ENCODE measurements around the gene GABBR2. TPM values are rescaled to one million over a fixed set of nuclear protein-coding genes. Genes with fewer than 3 reads are reported as not detected.
A peak's percentile ranks its signal among the peaks of the same experiment; 100 is the strongest.

GABBR2 gene
- total and polyA plus RNA-seq, 9 of the 15 experiments (the other 6 are each of a cell fraction or from before 2014, with no cell fraction given): 0.15 to 1.9 (median 0.32) TPM

DNA sequence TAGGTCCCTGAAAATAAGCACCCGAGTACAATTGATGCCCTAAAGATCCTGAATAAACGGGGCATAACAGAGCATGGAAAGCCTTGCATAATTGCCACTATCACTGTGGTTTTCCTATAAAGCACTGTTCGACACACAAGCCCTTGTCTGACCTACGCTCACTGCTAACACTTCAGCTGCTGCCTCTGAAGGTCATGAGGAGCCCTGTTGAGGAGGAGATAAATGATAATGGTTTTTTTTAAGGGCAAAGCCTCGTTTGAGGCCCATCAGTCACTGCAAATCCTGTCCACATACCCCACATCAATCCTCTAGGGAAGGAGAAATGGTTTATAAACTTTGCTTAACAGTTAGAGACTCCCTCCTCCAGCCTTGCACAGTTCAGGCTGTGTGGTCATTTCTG, 35.1 kb downstream of the GABBR2 start:
- H3K9me1 ChIP-seq (ENCODE audit: control insufficient read depth, insufficient read depth, low read length): no peaks in the 10 kb centered on the region
- H3K4me1 ChIP-seq (replicated peaks in 1 of 2; ENCODE audit: control insufficient read depth in 2 of 2, insufficient read depth in 2 of 2, low read length in 2 of 2): no peaks in the 10 kb centered on the region
- H3K9me3 ChIP-seq (replicated peaks; ENCODE audit: control insufficient read depth, insufficient read depth, low read depth, low read length): no peaks in the 10 kb centered on the region; the same call in 1 of the 2 replicates
- peak; percentile 78; the same call in 1 of the 2 replicates for TF ChIP-seq ESRRA (IDR thresholded peaks at IDR 0.05; ENCODE audit: borderline replicate concordance, low read depth)
- no peak for TF ChIP-seq HOXB6 (CRISPR knock-in tag; IDR thresholded peaks at IDR 0.05; ENCODE audit: borderline replicate concordance)
- intact Hi-C loops (cut with micrococcal nuclease): no loop called here
- peaks cover 14 to 16% of the 10 kb centered on the region in 2 experiments for H3K27me3 ChIP-seq (ENCODE audit: control insufficient read depth in 2 of 2, insufficient read depth in 2 of 2, low read length in 2 of 2)
- WGBS (ENCODE audit: insufficient coverage, low coverage, missing lambda C conversion rate): 0% methylated on average over 5 of the region's 5 CpGs
- H3K4me3 ChIP-seq: no peak overlapping the region
- H2AFZ ChIP-seq (ENCODE audit: low read depth, low read length): no peak overlapping the region
- ChIA-PET CTCF (ENCODE audit: low intra/inter-chr PET ratio) (no interaction called here), POLR2A (no interaction called here)
- in situ Hi-C loops (cut with MboI): no loop called here
- H3K9ac ChIP-seq (ENCODE audit: insufficient read depth in 1 of 2, low read depth in 2 of 2, low read length in 2 of 2): no peak overlapping the region
- ATAC-seq (no peak), FAIRE-seq (no peak), DNase-seq (ENCODE audit: extremely low read depth in 1 of 4, low spot score in 3 of 4) (no peak)
- H4K20me1 ChIP-seq (replicated peaks; ENCODE audit: control insufficient read depth, insufficient read depth, low read length): no peaks in the 10 kb centered on the region
- H3K27ac ChIP-seq (ENCODE audit: extremely low read depth, low read depth, low read length): no peak overlapping the region
- no peaks in the 10 kb centered on the region for H3K36me3 ChIP-seq (ENCODE audit: control insufficient read depth, insufficient read depth, low read length)
- BruUV-seq (replicated peaks): no TSS peak
- H3K4me2 ChIP-seq (ENCODE audit: insufficient read depth, low read length): no peak overlapping the region
- H3K79me2 ChIP-seq (ENCODE audit: control insufficient read depth, insufficient read depth, low read length): no peaks in the 10 kb centered on the region

DNA sequence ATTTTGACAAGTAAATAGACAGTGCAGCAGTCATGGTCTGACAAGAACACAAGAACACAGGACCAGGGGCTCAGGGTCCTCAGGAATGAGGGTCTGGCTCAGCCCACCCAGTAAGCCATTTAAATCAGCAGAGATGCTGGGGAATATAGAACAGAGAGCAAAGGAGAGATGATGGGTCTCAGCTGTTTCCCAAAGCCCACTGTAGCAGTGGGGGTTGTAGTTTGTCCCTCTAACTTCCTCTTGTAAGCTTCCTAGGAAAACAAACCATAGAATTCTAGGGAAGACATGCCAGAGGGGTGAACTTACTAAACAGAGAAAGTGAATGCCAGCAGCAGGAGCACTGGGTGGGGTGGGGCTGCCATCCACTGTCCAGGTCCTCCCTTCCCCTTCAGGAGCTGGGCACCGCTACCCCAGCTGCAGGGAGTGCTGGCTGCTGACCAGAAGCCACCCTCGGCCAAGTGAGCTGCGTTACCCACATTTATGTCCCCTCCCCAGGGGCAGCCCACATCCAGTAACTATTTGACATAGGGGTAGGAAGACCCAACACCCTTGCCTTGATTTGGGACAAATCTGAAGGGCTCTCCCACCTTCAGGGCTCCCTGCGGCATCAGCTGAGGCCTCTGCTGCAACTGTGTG, 41.6 kb downstream of the GABBR2 start:
- Histone ChIP-seq H3K4me1 (replicated peaks in 1 of 2; ENCODE audit: control insufficient read depth in 2 of 2, insufficient read depth in 2 of 2, low read length in 2 of 2) (no peaks in the 10 kb centered on the region), H3K27ac (ENCODE audit: extremely low read depth, low read depth, low read length) (no peak overlapping the region), H4K20me1 (replicated peaks; ENCODE audit: control insufficient read depth, insufficient read depth, low read length) (no peaks in the 10 kb centered on the region), H3K9me3 (replicated peaks; ENCODE audit: control insufficient read depth, insufficient read depth, low read depth, low read length) (no peaks in the 10 kb centered on the region), H3K9ac (ENCODE audit: insufficient read depth in 1 of 2, low read depth in 2 of 2, low read length in 2 of 2) (no peak overlapping the region), H3K4me2 (ENCODE audit: insufficient read depth, low read length) (no peak overlapping the region), H3K79me2 (ENCODE audit: control insufficient read depth, insufficient read depth, low read length) (no peaks in the 10 kb centered on the region), H3K27me3 (ENCODE audit: control insufficient read depth in 2 of 2, insufficient read depth in 2 of 2, low read length in 2 of 2) (peaks cover 26 to 37% of the 10 kb centered on the region in 2 experiments), H2AFZ (ENCODE audit: low read depth, low read length) (no peak overlapping the region), H3K9me1 (ENCODE audit: control insufficient read depth, insufficient read depth, low read length) (no peaks in the 10 kb centered on the region), H3K36me3 (ENCODE audit: control insufficient read depth, insufficient read depth, low read length) (no peaks in the 10 kb centered on the region), H3K4me3 (no peak overlapping the region)
- WGBS (ENCODE audit: insufficient coverage, low coverage, missing lambda C conversion rate): 4% methylated on average over 4 of the region's 4 CpGs
- POLR2A ChIA-PET: interaction anchor here (0.6 to 1.2 kb wide), 5 partner anchors 10 to 682 kb away, joined by 3 to 5 read pairs (median 3); no protein-coding TSS in a partner anchor
- BruUV-seq (replicated peaks): no TSS peak
- intact Hi-C loops (cut with micrococcal nuclease) (no loop called here), in situ Hi-C loops (cut with MboI) (no loop called here)
- ATAC-seq: no peak
- TF ChIP-seq NELFE (IDR thresholded peaks at IDR 0.05; ENCODE audit: insufficient read depth, insufficient read length): no peak
- FAIRE-seq: no peak
- CTCF ChIA-PET (ENCODE audit: low intra/inter-chr PET ratio): no interaction called here
- no peak for DNase-seq (ENCODE audit: extremely low read depth in 1 of 4, low spot score in 3 of 4)

Measured in K562 (cell line).